Choroid plexus epithelial cell (primary cell): ENCODE data around the gene AUTS2.

Source experiments
- DNase-seq: peaks from one replicate; pipeline ENCODE4 v3.0.0-alpha.2; 2010; ENCODE audit warnings: low read depth
- H3K4me3 ChIP-seq: 2 replicates; pipeline ENCODE4 v1.5.1; 2011; ENCODE audit warnings: low read depth, mild to moderate bottlenecking, control low read depth, low read length, moderate library complexity
- TF ChIP-seq, protein P1 (sequence below): conservative IDR thresholded peaks from 2 replicates; pipeline ENCODE4 v1.5.1; 2011; ENCODE audit warnings: low read depth, mild to moderate bottlenecking, control low read depth, inconsistent platforms, low read length, moderate library complexity

Gene AUTS2

GRCh38 chr7:70657571-70657970 lies 1059.3 kb downstream of the AUTS2 start:
- DNase-seq, result no peak
- no peak overlapping the region for H3K4me3 ChIP-seq
- TF ChIP-seq, protein P1, sequence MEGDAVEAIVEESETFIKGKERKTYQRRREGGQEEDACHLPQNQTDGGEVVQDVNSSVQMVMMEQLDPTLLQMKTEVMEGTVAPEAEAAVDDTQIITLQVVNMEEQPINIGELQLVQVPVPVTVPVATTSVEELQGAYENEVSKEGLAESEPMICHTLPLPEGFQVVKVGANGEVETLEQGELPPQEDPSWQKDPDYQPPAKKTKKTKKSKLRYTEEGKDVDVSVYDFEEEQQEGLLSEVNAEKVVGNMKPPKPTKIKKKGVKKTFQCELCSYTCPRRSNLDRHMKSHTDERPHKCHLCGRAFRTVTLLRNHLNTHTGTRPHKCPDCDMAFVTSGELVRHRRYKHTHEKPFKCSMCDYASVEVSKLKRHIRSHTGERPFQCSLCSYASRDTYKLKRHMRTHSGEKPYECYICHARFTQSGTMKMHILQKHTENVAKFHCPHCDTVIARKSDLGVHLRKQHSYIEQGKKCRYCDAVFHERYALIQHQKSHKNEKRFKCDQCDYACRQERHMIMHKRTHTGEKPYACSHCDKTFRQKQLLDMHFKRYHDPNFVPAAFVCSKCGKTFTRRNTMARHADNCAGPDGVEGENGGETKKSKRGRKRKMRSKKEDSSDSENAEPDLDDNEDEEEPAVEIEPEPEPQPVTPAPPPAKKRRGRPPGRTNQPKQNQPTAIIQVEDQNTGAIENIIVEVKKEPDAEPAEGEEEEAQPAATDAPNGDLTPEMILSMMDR, result no peak

DNA sequence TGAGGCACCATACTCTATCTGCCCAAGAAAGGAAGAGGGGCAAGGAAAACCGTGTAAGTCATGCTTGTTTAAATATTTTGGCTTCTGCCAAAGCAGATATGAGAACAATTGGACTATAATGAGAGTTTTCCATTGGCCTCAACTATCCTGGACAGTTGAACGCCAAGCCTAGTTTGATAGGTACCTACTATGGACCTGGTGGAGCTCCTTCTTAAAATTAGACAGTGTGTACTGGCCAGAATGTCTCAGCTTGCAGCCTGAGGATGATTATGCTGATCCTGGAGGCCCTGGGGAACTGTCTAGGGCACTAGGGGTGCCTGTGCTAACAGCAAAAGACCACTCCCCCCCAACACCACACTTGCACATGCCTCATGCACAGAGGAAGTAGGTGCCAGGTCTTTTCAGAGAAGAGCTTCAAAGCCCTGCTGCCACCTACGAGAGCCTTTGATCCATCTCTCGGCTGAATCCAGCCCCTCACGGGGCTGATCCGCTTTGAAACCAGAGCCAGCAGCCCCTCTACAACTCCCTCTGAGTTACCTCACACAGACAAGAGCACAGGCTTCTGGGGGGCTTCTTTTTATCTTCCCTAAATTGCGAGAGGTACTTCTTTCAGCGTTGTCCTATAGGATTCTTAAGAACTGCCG lies 1059.8 kb downstream of the AUTS2 start:
- no peak for DNase-seq
- no peak overlapping the region for H3K4me3 ChIP-seq
- TF ChIP-seq, protein P1, result no peak

DNA sequence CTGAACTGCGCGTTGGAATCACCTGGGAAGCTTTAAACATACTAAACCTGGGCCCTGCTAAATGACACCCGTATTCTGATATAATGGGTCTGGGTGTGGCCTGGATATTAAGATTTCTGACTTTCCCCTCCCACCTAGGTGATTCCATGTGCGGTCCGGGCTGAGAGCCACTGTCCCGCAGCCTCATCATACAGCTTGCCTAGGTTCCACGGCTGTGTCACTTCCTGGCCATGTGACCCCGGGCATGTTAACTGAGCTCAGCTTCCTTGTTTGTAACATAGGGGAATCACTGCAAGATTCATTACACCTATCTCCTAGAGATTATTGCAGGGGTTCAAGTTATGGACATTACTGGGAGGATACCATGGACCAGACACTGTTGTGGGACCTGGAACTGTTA lies 1061.0 kb downstream of the AUTS2 start:
- no peak for DNase-seq
- H3K4me3 ChIP-seq, result no peak overlapping the region
- TF ChIP-seq, protein P1, result no peak

- no peak for DNase-seq
- TF ChIP-seq, protein P1, result no peak
Observed at GRCh38 chr7:70660154-70660818, 1062.0 kb downstream of the AUTS2 start.

DNA sequence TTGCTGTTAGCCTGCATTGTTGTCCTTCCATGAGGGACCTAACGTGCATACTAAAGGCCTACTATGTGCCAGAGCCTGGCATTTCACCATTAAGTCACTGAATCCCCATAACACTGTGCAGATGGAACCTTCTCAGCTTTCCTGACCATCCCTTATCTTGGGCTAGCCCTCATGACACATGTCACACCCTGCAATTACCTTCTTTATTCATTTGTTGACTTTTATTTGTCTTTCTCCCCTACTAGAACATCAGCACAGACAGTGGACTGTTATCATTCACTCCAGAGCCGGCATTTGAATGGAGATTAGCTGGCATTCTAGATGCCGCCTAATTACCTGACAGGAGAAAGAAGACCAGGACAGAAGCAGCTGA lies 1062.5 kb downstream of the AUTS2 start:
- DNase-seq, result no peak
- H3K4me3 ChIP-seq, result no peak overlapping the region
- TF ChIP-seq, protein P1, result no peak

More at GRCh38 chr7:70660154-70660818, 1062.0 kb downstream of the AUTS2 start:
- no peak overlapping the region for H3K4me3 ChIP-seq

- TF ChIP-seq, protein P1, result no peak
- no peak for DNase-seq
- no peak overlapping the region for H3K4me3 ChIP-seq
Observed at GRCh38 chr7:70663680-70664079, 1065.4 kb downstream of the AUTS2 start.

DNA sequence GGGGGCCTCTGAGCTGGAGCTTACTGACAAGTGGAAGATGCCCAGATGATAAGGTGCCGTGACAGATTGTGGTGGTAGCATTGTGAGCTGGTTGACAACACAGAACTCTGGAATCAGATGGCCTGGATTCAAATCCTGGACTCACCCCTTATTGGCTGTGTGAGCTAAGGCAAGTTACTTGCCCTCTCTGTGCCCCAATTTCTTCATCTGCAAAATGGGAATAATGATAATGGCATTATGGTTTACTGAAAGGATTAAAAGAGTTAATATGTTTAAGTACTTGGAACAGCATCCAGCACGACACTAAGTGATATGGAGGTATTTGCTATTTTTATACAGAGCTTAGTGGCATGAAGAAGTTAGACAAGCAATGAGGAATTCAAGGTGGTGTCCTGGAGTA lies 1067.7 kb downstream of the AUTS2 start:
- no peak for DNase-seq
- H3K4me3 ChIP-seq, result no peak overlapping the region
- TF ChIP-seq, protein P1, result no peak
